HepG2 (cell line): Measurements from ENCODE around the gene CYP26B1. TPM values are rescaled to one million over a fixed set of nuclear protein-coding genes. Genes with fewer than 3 reads are reported as not detected.

Experiments used
- ETV5 ChIP-seq: IDR thresholded peaks from 2 replicates; pipeline ENCODE4 v1.6.1; 2018; ENCODE audit warnings: missing biosample characterization, missing genetic modification reagents, inconsistent platforms, borderline replicate concordance
- HNRNPL ChIP-seq: fragments of 200-400 bp; formaldehyde crosslinking; IDR thresholded peaks from 2 replicates; pipeline ENCODE4 v1.6.1; 2017; ENCODE audit warnings: mild to moderate bottlenecking, low read depth, low read length
- IRF1 ChIP-seq: sonication (generic); formaldehyde crosslinking; IDR thresholded peaks from 2 replicates; pipeline ENCODE4 v1.4.0; 2020; ENCODE audit warnings: low read depth, mild to moderate bottlenecking, missing genetic modification reagents
- NCOA5 ChIP-seq: sonication (generic); formaldehyde crosslinking; IDR thresholded peaks from 2 replicates; pipeline ENCODE4 v1.4.0; 2020; ENCODE audit warnings: missing genetic modification reagents
- PCBP2 ChIP-seq: fragments of 200-400 bp; formaldehyde crosslinking; optimal IDR thresholded peaks from 2 replicates; pipeline ENCODE3; 2018; ENCODE audit warnings: low read length, low read depth; ENCODE audit not compliant: poor library complexity, severe bottlenecking
- POLR2AphosphoS5 ChIP-seq: IDR thresholded peaks from 2 replicates; pipeline ENCODE4 v1.6.1; 2012; ENCODE audit warnings: low read depth, low read length
- RBM39 ChIP-seq: fragments of 200-400 bp; formaldehyde crosslinking; IDR thresholded peaks from one replicate; pipeline ENCODE4 v1.6.1; 2018; ENCODE audit warnings: antibody characterized with exemption, mild to moderate bottlenecking, low read depth, low read length; ENCODE audit not compliant: poor library complexity, severe bottlenecking
- ZHX1 ChIP-seq: sonication (generic); formaldehyde crosslinking; IDR thresholded peaks from 2 replicates; pipeline ENCODE4 v1.8.1; 2022; ENCODE audit warnings: low read depth, mild to moderate bottlenecking, missing genetic modification reagents
- ZNF333 ChIP-seq: sonication (generic); formaldehyde crosslinking; IDR thresholded peaks from 2 replicates; pipeline ENCODE4 v1.4.0; 2020; ENCODE audit warnings: mild to moderate bottlenecking, missing genetic modification reagents, borderline replicate concordance
- ZNF382 ChIP-seq: sonication (generic); formaldehyde crosslinking; IDR thresholded peaks from 2 replicates; pipeline ENCODE4 v1.5.0; 2020; ENCODE audit warnings: missing genetic modification reagents, mild to moderate bottlenecking, borderline replicate concordance
- ZNF619 ChIP-seq: sonication (generic); formaldehyde crosslinking; IDR thresholded peaks from 2 replicates; pipeline ENCODE4 v1.4.0; 2020; ENCODE audit warnings: mild to moderate bottlenecking, missing genetic modification reagents
- polyA plus RNA-seq, 8 experiments: library from polyadenylated mRNA; depleted of rRNA in 3 of 8; stranded (reverse) in 7 of 8; unstranded in 1 of 8; fragments of >200 nt; fragmentation: Illumina TruSeq in 4 of 8; extraction: Trizol in 4 of 8; gene quantifications; 2 replicates each; pipeline versions ENCODE4 v1.2.1 to v1.2.3, GENCODE V29; 2011 to 2016; ENCODE audit warnings: low read depth in 4 of 8, missing spikeins in 1 of 8, mixed read lengths in 1 of 8; ENCODE audit not compliant: insufficient read depth in 1 of 8
- total RNA-seq, 5 experiments: library from RNA; depleted of rRNA; stranded (reverse); fragments of >200 nt; fragmentation: Illumina TruSeq; extraction: Trizol; gene quantifications; 2 replicates each; pipeline ENCODE4 v1.2.3, GENCODE V29; 2016; ENCODE audit warnings: low read depth in 1 of 5

The CYP26B1 gene
- total and polyA plus RNA-seq, 2 of the 13 experiments (the other 11 are each of a cell fraction or from before 2014, with no cell fraction given), result 0.05 to 0.07 TPM

GRCh38 chr2:72082021-72082601, 65.6 kb downstream of the CYP26B1 start (continued):
- no peak for TF ChIP-seq IRF1 (CRISPR knock-in tag)
- no peak for TF ChIP-seq HNRNPL
- TF ChIP-seq ETV5 (CRISPR knock-in tag), result no peak
- TF ChIP-seq POLR2AphosphoS5, result no peak
- TF ChIP-seq PCBP2, result no peak
- TF ChIP-seq NCOA5, result no peak
- no peak for TF ChIP-seq ZHX1
- no peak for TF ChIP-seq ZNF382 (CRISPR knock-in tag)
- no peak for TF ChIP-seq ZNF619 (CRISPR knock-in tag)
- TF ChIP-seq RBM39, result no peak
- no peak for TF ChIP-seq ZNF333 (CRISPR knock-in tag)
- TF ChIP-seq, all 625 proteins: peak for 0
